ENCODE data around the gene MROH8.

The MROH8 gene

DNA sequence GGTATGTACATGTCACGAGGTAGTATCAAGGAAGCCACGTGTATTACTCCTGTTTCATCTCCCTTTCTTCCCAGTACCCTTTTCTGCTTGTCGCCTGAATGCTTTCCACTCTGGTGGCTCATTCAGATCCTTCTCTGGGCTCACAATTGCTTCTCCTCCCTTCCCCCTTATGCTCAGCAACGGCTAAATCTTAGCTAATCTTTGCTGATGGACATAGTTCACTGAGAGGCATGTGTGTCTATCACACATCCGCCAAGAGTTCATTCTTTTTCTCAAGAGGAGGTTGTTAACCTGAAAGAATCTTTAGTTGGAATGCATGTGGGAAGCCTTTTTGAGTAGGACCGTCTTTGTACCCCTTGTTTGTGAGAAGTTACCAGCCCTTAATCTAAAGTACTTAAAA, 25.8 kb upstream of the MROH8 start:
- Histone ChIP-seq H3K4me3 (ENCODE audit: low read depth, low read length, poor library complexity, severe bottlenecking) (no peak overlapping the region), H3K9me2 (ENCODE audit: low read depth, low read length) (no peaks in the 10 kb centered on the region), H4K20me1 (ENCODE audit: insufficient read depth, low read length) (no peaks in the 10 kb centered on the region), H3K9me3 (ENCODE audit: low read length) (no peaks in the 10 kb centered on the region), H3K9ac (ENCODE audit: low read length) (no peak overlapping the region), H3K4me2 (ENCODE audit: low read length) (no peak overlapping the region), H3K27ac (ENCODE audit: low read depth, low read length, poor library complexity, severe bottlenecking) (no peak overlapping the region), H2AFZ (ENCODE audit: low read length) (no peak overlapping the region), H3K27me3 (ENCODE audit: insufficient read depth, low read length) (no peaks in the 10 kb centered on the region), H3K4me1 (ENCODE audit: insufficient read depth, low read length, severe bottlenecking) (no peaks in the 10 kb centered on the region), H3K79me2 (ENCODE audit: insufficient read depth, low read length) (no peaks in the 10 kb centered on the region), H3K36me3 (ENCODE audit: insufficient read depth, low read length) (peaks cover 96% of the 10 kb centered on the region), H3F3A (ENCODE audit: insufficient read depth, low read length) (no peaks in the 10 kb centered on the region)
- no peak for TF ChIP-seq EZH2 (IDR thresholded peaks at IDR 0.05; ENCODE audit: borderline replicate concordance, low read length)
- no peak for TF ChIP-seq CTCF (IDR thresholded peaks at IDR 0.05; ENCODE audit: low read length)

- Histone ChIP-seq H3K4me3 (ENCODE audit: low read depth, low read length, poor library complexity, severe bottlenecking) (no peak overlapping the region), H2AFZ (ENCODE audit: low read length) (no peak overlapping the region), H3K9ac (ENCODE audit: low read length) (no peak overlapping the region), H3F3A (ENCODE audit: insufficient read depth, low read length) (no peaks in the 10 kb centered on the region), H3K9me2 (ENCODE audit: low read depth, low read length) (no peaks in the 10 kb centered on the region), H3K4me1 (ENCODE audit: insufficient read depth, low read length, severe bottlenecking) (no peaks in the 10 kb centered on the region), H3K4me2 (ENCODE audit: low read length) (no peak overlapping the region), H3K79me2 (ENCODE audit: insufficient read depth, low read length) (no peaks in the 10 kb centered on the region), H3K27me3 (ENCODE audit: insufficient read depth, low read length) (no peaks in the 10 kb centered on the region), H4K20me1 (ENCODE audit: insufficient read depth, low read length) (no peaks in the 10 kb centered on the region), H3K27ac (ENCODE audit: low read depth, low read length, poor library complexity, severe bottlenecking) (no peak overlapping the region), H3K36me3 (ENCODE audit: insufficient read depth, low read length) (peaks cover 94% of the 10 kb centered on the region), H3K9me3 (ENCODE audit: low read length) (no peaks in the 10 kb centered on the region)
- TF ChIP-seq CTCF (IDR thresholded peaks at IDR 0.05; ENCODE audit: low read length) (no peak), EZH2 (IDR thresholded peaks at IDR 0.05; ENCODE audit: borderline replicate concordance, low read length) (no peak)
Measured at GRCh38 chr20:37204056-37204455, 24.7 kb upstream of the MROH8 start.

GRCh38 chr20:37202267-37202943, 23.1 kb upstream of the MROH8 start:
- H3K27me3 ChIP-seq (ENCODE audit: insufficient read depth, low read length): no peaks in the 10 kb centered on the region
- H3K9me3 ChIP-seq (ENCODE audit: low read length): no peaks in the 10 kb centered on the region
- H3K9me2 ChIP-seq (ENCODE audit: low read depth, low read length): no peaks in the 10 kb centered on the region
- H4K20me1 ChIP-seq (ENCODE audit: insufficient read depth, low read length): 0 out of 2 replicates have a peak, but pooled peaks cover 3% of the 10 kb centered on the region
- no peak overlapping the region for H3K9ac ChIP-seq (ENCODE audit: low read length)
- peaks cover 95% of the 10 kb centered on the region for H3K36me3 ChIP-seq (ENCODE audit: insufficient read depth, low read length)
- no peaks in the 10 kb centered on the region for H3K4me1 ChIP-seq (ENCODE audit: insufficient read depth, low read length, severe bottlenecking)
- H3K27ac ChIP-seq (ENCODE audit: low read depth, low read length, poor library complexity, severe bottlenecking): no peak overlapping the region
- no peak overlapping the region for H2AFZ ChIP-seq (ENCODE audit: low read length)
- no peak overlapping the region for H3K4me2 ChIP-seq (ENCODE audit: low read length)
- no peak for TF ChIP-seq EZH2 (IDR thresholded peaks at IDR 0.05; ENCODE audit: borderline replicate concordance, low read length)
- peak; percentile 67 for TF ChIP-seq CTCF (IDR thresholded peaks at IDR 0.05; ENCODE audit: low read length)
- no peak overlapping the region for H3K4me3 ChIP-seq (ENCODE audit: low read depth, low read length, poor library complexity, severe bottlenecking)
- peaks cover 2% of the 10 kb centered on the region for H3K79me2 ChIP-seq (ENCODE audit: insufficient read depth, low read length)
- H3F3A ChIP-seq (ENCODE audit: insufficient read depth, low read length): no peaks in the 10 kb centered on the region

All from OCI-LY1 (cell line).